IMR-90 (cell line): ENCODE results near the gene VEPH1. TPM values are rescaled to one million over a fixed set of nuclear protein-coding genes. Genes with fewer than 3 reads are reported as not detected.

Experiments used
- ATAC-seq: fragments of 200-7000 bp; cut with Tn5 transposase; 2 replicates; pipeline ENCODE4 v1.9.1; 2020; ENCODE audit warnings: low read depth, mild to moderate bottlenecking, moderate library complexity
- BruUV-seq: library from RNA; stranded (reverse); fragments of 400-500 nt; replicated peaks from 2 replicates; lab custom pipeline; 2021; lab: Mats Ljungman, UMichigan
- CTCF ChIA-PET: fragments of 300-600 bp; formaldehyde crosslinking; extraction: SDS; loops from one replicate; lab custom pipeline; 2021; ENCODE audit warnings: antibody characterized with exemption; lab: Yijun Ruan, JAX
- POLR2A ChIA-PET: fragments of 300-600 bp; sonication (Branson Sonifier 250); formaldehyde crosslinking; loops from one replicate; lab custom pipeline; 2022; ENCODE audit warnings: antibody characterized with exemption; ENCODE audit not compliant: unreplicated experiment; lab: Charles Lee
- DNase-seq: peaks from one replicate; pipeline ENCODE4 v3.0.0; 2013
- H2AFZ ChIP-seq: replicated peaks from 2 replicates; pipeline ENCODE3; 2013; ENCODE audit warnings: low read length, mild to moderate bottlenecking; ENCODE audit not compliant: poor library complexity
- H2AK5ac ChIP-seq: 2 replicates; pipeline ENCODE4 v1.6.1; 2013; ENCODE audit warnings: low read depth, low read length, inconsistent platforms
- H2AK9ac ChIP-seq: replicated peaks from 2 replicates; pipeline ENCODE3; 2013; ENCODE audit warnings: mild to moderate bottlenecking, low read depth, low read length, moderate library complexity; ENCODE audit not compliant: poor library complexity
- H2BK120ac ChIP-seq: 2 replicates; pipeline ENCODE4 v1.6.1; 2013; ENCODE audit warnings: low read depth, low read length, inconsistent platforms
- H2BK15ac ChIP-seq: 3 replicates; pipeline ENCODE4 v1.6.1; 2013; ENCODE audit warnings: low read depth, low read length, inconsistent platforms
- H2BK20ac ChIP-seq: 2 replicates; pipeline ENCODE4 v1.6.1; 2013; ENCODE audit warnings: low read depth, mild to moderate bottlenecking, inconsistent platforms, low read length, moderate library complexity
- H2BK5ac ChIP-seq: 2 replicates; pipeline ENCODE4 v1.6.1; 2013; ENCODE audit warnings: mild to moderate bottlenecking, low read depth, low read length, inconsistent platforms; ENCODE audit not compliant: poor library complexity, severe bottlenecking
- H3K14ac ChIP-seq: replicated peaks from 2 replicates; pipeline ENCODE4 v1.6.1; 2013; ENCODE audit warnings: low read depth, low read length, inconsistent platforms
- H3K18ac ChIP-seq: 2 replicates; pipeline ENCODE4 v1.6.1; 2013; ENCODE audit warnings: low read depth, low read length, control low read depth
- H3K23ac ChIP-seq: 2 replicates; pipeline ENCODE4 v1.6.1; 2013; ENCODE audit warnings: low read depth, low read length, inconsistent platforms
- H3K27ac ChIP-seq: 2 replicates; pipeline ENCODE4 v1.5.1; 2013; ENCODE audit warnings: mild to moderate bottlenecking, control low read depth, low read length; ENCODE audit not compliant: insufficient read depth
- H3K27me3 ChIP-seq: 2 replicates; pipeline ENCODE4 v1.6.1; 2013; ENCODE audit warnings: low read length; ENCODE audit not compliant: control insufficient read depth, insufficient read depth
- H3K36me3 ChIP-seq: 2 replicates; pipeline ENCODE4 v1.6.1; 2013; ENCODE audit warnings: low read length, mixed read lengths; ENCODE audit not compliant: control insufficient read depth, insufficient read depth
- H3K4ac ChIP-seq: 2 replicates; pipeline ENCODE4 v1.6.1; 2013; ENCODE audit warnings: low read depth, low read length, inconsistent platforms
- H3K4me1 ChIP-seq: 2 replicates; pipeline ENCODE4 v1.6.1; 2013; ENCODE audit warnings: low read length, mixed read lengths; ENCODE audit not compliant: control insufficient read depth, insufficient read depth
- H3K4me2 ChIP-seq: 2 replicates; pipeline ENCODE4 v1.6.1; 2013; ENCODE audit warnings: low read depth, mild to moderate bottlenecking, control low read depth, low read length, moderate library complexity
- H3K4me3 ChIP-seq: 2 replicates; pipeline ENCODE4 v1.5.1; 2013; ENCODE audit warnings: low read depth, mild to moderate bottlenecking, control low read depth, low read length, moderate library complexity; ENCODE audit not compliant: insufficient read depth
- H3K56ac ChIP-seq: 2 replicates; pipeline ENCODE4 v1.6.1; 2013; ENCODE audit warnings: low read length, inconsistent platforms; ENCODE audit not compliant: insufficient read depth; ENCODE audit errors: extremely low read depth
- H3K79me1 ChIP-seq, 2 experiments: 2 replicates each; pipeline ENCODE4 v1.6.1; 2013; ENCODE audit warnings: low read length in 2 of 2, inconsistent platforms in 1 of 2, low read depth in 1 of 2
- H3K9ac ChIP-seq: 2 replicates; pipeline ENCODE4 v1.6.1; 2013; ENCODE audit warnings: low read depth, low read length, control low read depth
- H3K9me1 ChIP-seq: 2 replicates; pipeline ENCODE4 v1.6.1; 2013; ENCODE audit warnings: low read length, inconsistent platforms; ENCODE audit not compliant: insufficient read depth
- H3K9me3 ChIP-seq: 2 replicates; pipeline ENCODE4 v1.6.1; 2013; ENCODE audit warnings: low read length; ENCODE audit not compliant: control insufficient read depth, insufficient read depth
- H4K20me1 ChIP-seq: 2 replicates; pipeline ENCODE4 v1.6.1; 2013; ENCODE audit warnings: low read length, inconsistent platforms; ENCODE audit not compliant: insufficient read depth
- H4K5ac ChIP-seq: 2 replicates; pipeline ENCODE4 v1.6.1; 2013; ENCODE audit warnings: mild to moderate bottlenecking, low read depth, low read length, control low read depth
- H4K8ac ChIP-seq, 2 experiments: 2 replicates each; pipeline ENCODE4 v1.6.1; 2013; ENCODE audit warnings: low read depth in 2 of 2, low read length in 2 of 2, control low read depth in 1 of 2, inconsistent platforms in 1 of 2
- H4K91ac ChIP-seq: 2 replicates; pipeline ENCODE4 v1.6.1; 2013; ENCODE audit warnings: low read depth, low read length, inconsistent platforms; ENCODE audit not compliant: insufficient read depth
- BHLHE40 ChIP-seq: fragments of 150-350 bp; IDR thresholded peaks from 2 replicates; pipeline ENCODE4 v1.6.1; 2016; ENCODE audit warnings: mild to moderate bottlenecking, low read depth, low read length
- CEBPB ChIP-seq: IDR thresholded peaks from 2 replicates; pipeline ENCODE4 v1.6.1; 2012; ENCODE audit warnings: low read depth, low read length, improper control_type of control experiment
- WGBS, 2 experiments: methylation state at CpG; one replicate each; pipeline versions ENCODE4 v1.1.5 to v1.1.7; 2013; ENCODE audit warnings: missing lambda C conversion rate in 2 of 2; ENCODE audit not compliant: insufficient read length in 1 of 2; ENCODE audit errors: extremely low coverage in 2 of 2; 5-methylcytosine and 5-hydroxymethylcytosine counted together
- dilution Hi-C: fragments of 300-500 bp; cut with HindIII; formaldehyde crosslinking; loops from one replicate; pipeline ENCODE4 v1.14.3; 2018; ENCODE audit warnings: low sequenced_read_pairs; ENCODE audit not compliant: unreplicated experiment
- in situ Hi-C: fragments of 300-500 bp; cut with MboI; formaldehyde crosslinking; loops from 3 replicates; pipeline ENCODE4 v1.14.3; 2019; ENCODE audit warnings: low sequenced_read_pairs, inconsistent platforms, mixed read lengths
- intact Hi-C: fragments of 100-400 bp; cut with micrococcal nuclease; formaldehyde crosslinking; loops from 2 replicates; pipeline ENCODE4 v1.10.0; 2022
- polyA plus RNA-seq, 3 experiments: library from polyadenylated mRNA; depleted of rRNA; stranded (reverse); fragments of >200 nt; gene quantifications; 2 replicates each; pipeline ENCODE4 v1.2.3, GENCODE V29; 2012; ENCODE audit warnings: low replicate concordance in 1 of 3
- total RNA-seq: library from RNA; depleted of rRNA; stranded (reverse); fragments of >200 nt; gene quantifications from 2 replicates; pipeline ENCODE4 v1.2.3, GENCODE V29; 2012

VEPH1 gene
- total and polyA plus RNA-seq, 2 of the 4 experiments (the other 2 are of a cell fraction) = 30.5 to 130 TPM

- BruUV-seq = no TSS peak
- DNase-seq = no peak
- no peak overlapping the region for H2BK5ac ChIP-seq
- no peak overlapping the region for H3K4me3 ChIP-seq
- H3K9ac ChIP-seq = no peak overlapping the region
- H2BK120ac ChIP-seq = no peak overlapping the region
- no peak overlapping the region for H3K56ac ChIP-seq
- ATAC-seq = peak; percentile 42; the same call in 1 of the 2 replicates
- no peak overlapping the region for H2AK9ac ChIP-seq
- H2BK20ac ChIP-seq = no peak overlapping the region
- peaks cover 6% of the 10 kb centered on the region; the same call in 1 of the 2 replicates for H3K9me1 ChIP-seq
- no peaks in the 10 kb centered on the region for H3K79me1 ChIP-seq
- H3K4me1 ChIP-seq = peaks cover 1% of the 10 kb centered on the region
- 0 out of 2 replicates have a peak overlapping the region, but pooled peaks have one; percentile 23 for H3K14ac ChIP-seq
- no peaks in the 10 kb centered on the region for H3K9me3 ChIP-seq
- H3K36me3 ChIP-seq = no peaks in the 10 kb centered on the region
- H4K5ac ChIP-seq = no peak overlapping the region
- H2AFZ ChIP-seq = no peak overlapping the region
- H4K8ac ChIP-seq = no peak overlapping the region
- in situ Hi-C loops = no loop called here
- POLR2A ChIA-PET = no interaction called here
- no peak overlapping the region for H4K91ac ChIP-seq
- no peak for TF ChIP-seq BHLHE40
- TF ChIP-seq CEBPB = peak; percentile 51; the same call in 1 of the 2 replicates
- H2BK15ac ChIP-seq = no peak overlapping the region
- H3K27ac ChIP-seq = no peak overlapping the region
- H3K18ac ChIP-seq = no peak overlapping the region
- no CpG with 5 or more reads among the region's 2 CpGs for WGBS, 2 experiments
- no peaks in the 10 kb centered on the region for H4K20me1 ChIP-seq
- intact Hi-C loops = loop anchor here (5.0 kb wide), 1 partner anchor 46 kb away; no protein-coding TSS in a partner anchor
- no peak overlapping the region for H3K4ac ChIP-seq
- no peaks in the 10 kb centered on the region for H3K27me3 ChIP-seq
- CTCF ChIA-PET = no interaction called here
- H3K4me2 ChIP-seq = no peak overlapping the region
- no peak overlapping the region for H2AK5ac ChIP-seq
- no peak overlapping the region for H3K23ac ChIP-seq
- dilution Hi-C loops = no loop called here
These were observed 132.3 kb downstream of the VEPH1 start for GRCh38 chr3:157370867-157371266.
